ENCODE data around the gene ATXN1.

GRCh38 chr6:16602035-16602434, 159.2 kb downstream of the ATXN1 start:
- TF ChIP-seq, protein P1, sequence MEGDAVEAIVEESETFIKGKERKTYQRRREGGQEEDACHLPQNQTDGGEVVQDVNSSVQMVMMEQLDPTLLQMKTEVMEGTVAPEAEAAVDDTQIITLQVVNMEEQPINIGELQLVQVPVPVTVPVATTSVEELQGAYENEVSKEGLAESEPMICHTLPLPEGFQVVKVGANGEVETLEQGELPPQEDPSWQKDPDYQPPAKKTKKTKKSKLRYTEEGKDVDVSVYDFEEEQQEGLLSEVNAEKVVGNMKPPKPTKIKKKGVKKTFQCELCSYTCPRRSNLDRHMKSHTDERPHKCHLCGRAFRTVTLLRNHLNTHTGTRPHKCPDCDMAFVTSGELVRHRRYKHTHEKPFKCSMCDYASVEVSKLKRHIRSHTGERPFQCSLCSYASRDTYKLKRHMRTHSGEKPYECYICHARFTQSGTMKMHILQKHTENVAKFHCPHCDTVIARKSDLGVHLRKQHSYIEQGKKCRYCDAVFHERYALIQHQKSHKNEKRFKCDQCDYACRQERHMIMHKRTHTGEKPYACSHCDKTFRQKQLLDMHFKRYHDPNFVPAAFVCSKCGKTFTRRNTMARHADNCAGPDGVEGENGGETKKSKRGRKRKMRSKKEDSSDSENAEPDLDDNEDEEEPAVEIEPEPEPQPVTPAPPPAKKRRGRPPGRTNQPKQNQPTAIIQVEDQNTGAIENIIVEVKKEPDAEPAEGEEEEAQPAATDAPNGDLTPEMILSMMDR (tag by site-specific recombination; IDR thresholded peaks at IDR 0.05): no peak
- TF ChIP-seq ZNF501 (tag by site-specific recombination; IDR thresholded peaks at IDR 0.05): no peak
- TF ChIP-seq, protein P2, sequence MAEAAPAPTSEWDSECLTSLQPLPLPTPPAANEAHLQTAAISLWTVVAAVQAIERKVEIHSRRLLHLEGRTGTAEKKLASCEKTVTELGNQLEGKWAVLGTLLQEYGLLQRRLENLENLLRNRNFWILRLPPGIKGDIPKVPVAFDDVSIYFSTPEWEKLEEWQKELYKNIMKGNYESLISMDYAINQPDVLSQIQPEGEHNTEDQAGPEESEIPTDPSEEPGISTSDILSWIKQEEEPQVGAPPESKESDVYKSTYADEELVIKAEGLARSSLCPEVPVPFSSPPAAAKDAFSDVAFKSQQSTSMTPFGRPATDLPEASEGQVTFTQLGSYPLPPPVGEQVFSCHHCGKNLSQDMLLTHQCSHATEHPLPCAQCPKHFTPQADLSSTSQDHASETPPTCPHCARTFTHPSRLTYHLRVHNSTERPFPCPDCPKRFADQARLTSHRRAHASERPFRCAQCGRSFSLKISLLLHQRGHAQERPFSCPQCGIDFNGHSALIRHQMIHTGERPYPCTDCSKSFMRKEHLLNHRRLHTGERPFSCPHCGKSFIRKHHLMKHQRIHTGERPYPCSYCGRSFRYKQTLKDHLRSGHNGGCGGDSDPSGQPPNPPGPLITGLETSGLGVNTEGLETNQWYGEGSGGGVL (tag by site-specific recombination; IDR thresholded peaks at IDR 0.05): no peak
- TF ChIP-seq ZNF112 (tag by site-specific recombination; IDR thresholded peaks at IDR 0.05): no peak
- no peak for TF ChIP-seq REPIN1 (tag by site-specific recombination; IDR thresholded peaks at IDR 0.05; ENCODE audit: low read depth)
- TF ChIP-seq MEIS1 (CRISPR knock-in tag; IDR thresholded peaks at IDR 0.05; ENCODE audit: borderline replicate concordance): no peak
- no peak for TF ChIP-seq TCF7L2 (IDR thresholded peaks at IDR 0.05; ENCODE audit: borderline replicate concordance, low read depth, low read length)
- TF ChIP-seq ZNF707 (tag by site-specific recombination; IDR thresholded peaks at IDR 0.05): no peak
- no peak for TF ChIP-seq ZNF639 (tag by site-specific recombination; IDR thresholded peaks at IDR 0.05)
- no peak for TF ChIP-seq ZNF10 (tag by site-specific recombination; IDR thresholded peaks at IDR 0.05)
- TF ChIP-seq ZFP69B (tag by site-specific recombination; IDR thresholded peaks at IDR 0.05): no peak
- TF ChIP-seq, protein P3, sequence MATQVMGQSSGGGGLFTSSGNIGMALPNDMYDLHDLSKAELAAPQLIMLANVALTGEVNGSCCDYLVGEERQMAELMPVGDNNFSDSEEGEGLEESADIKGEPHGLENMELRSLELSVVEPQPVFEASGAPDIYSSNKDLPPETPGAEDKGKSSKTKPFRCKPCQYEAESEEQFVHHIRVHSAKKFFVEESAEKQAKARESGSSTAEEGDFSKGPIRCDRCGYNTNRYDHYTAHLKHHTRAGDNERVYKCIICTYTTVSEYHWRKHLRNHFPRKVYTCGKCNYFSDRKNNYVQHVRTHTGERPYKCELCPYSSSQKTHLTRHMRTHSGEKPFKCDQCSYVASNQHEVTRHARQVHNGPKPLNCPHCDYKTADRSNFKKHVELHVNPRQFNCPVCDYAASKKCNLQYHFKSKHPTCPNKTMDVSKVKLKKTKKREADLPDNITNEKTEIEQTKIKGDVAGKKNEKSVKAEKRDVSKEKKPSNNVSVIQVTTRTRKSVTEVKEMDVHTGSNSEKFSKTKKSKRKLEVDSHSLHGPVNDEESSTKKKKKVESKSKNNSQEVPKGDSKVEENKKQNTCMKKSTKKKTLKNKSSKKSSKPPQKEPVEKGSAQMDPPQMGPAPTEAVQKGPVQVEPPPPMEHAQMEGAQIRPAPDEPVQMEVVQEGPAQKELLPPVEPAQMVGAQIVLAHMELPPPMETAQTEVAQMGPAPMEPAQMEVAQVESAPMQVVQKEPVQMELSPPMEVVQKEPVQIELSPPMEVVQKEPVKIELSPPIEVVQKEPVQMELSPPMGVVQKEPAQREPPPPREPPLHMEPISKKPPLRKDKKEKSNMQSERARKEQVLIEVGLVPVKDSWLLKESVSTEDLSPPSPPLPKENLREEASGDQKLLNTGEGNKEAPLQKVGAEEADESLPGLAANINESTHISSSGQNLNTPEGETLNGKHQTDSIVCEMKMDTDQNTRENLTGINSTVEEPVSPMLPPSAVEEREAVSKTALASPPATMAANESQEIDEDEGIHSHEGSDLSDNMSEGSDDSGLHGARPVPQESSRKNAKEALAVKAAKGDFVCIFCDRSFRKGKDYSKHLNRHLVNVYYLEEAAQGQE (tag by site-specific recombination; IDR thresholded peaks at IDR 0.05): no peak
